AG20443 (cell line): Measurements from ENCODE around the gene CDKN2AIP.

Experiments
- DNase-seq: peaks from one replicate; pipeline ENCODE4 v3.0.0; 2012; ENCODE audit warnings: low spot score, mixed read lengths

Gene CDKN2AIP

DNA sequence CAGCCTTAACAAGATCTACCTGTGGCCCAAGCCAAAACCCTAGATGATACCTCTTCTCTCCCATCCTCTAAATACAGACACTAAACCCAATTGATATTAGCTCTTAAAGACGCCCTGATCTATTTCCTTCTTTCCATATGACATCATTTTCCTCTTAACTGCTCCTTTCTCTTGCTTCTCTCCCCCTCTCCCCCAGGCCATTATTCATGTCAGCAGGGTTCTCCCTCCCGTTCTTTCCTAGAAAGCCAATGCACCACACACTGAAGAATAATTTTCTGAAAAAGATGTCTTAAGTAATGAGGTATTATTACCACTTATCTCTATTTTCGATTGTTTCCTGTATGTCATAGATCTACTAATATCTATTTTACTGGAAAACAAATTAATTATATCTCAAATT is 50.7 kb downstream of the CDKN2AIP start:
- DNase-seq: no peak
